ENCODE results near the gene PIWIL4.

DNA sequence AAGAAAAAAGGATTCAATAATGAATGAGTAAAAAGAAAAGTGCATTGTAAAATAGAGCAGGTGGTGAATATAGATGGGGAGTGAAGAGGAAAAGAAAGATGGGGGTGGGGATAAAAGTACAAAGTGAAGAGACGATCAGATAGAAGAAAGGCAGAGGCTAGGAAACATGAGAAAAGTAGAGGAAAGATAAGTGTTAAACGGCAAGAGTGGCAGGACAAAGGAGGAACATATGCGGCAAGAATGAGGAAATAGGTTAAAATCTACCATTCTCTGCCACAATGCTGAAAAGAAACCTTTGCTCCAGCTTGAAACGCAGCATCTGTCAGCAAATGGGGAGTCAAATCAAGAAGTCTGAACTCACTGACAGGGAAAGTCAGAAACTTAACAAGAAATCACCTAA is 16.7 kb upstream of the PIWIL4 start:
- no peak for TF ChIP-seq POLR2A (IDR thresholded peaks at IDR 0.05)
- TF ChIP-seq, protein P1, sequence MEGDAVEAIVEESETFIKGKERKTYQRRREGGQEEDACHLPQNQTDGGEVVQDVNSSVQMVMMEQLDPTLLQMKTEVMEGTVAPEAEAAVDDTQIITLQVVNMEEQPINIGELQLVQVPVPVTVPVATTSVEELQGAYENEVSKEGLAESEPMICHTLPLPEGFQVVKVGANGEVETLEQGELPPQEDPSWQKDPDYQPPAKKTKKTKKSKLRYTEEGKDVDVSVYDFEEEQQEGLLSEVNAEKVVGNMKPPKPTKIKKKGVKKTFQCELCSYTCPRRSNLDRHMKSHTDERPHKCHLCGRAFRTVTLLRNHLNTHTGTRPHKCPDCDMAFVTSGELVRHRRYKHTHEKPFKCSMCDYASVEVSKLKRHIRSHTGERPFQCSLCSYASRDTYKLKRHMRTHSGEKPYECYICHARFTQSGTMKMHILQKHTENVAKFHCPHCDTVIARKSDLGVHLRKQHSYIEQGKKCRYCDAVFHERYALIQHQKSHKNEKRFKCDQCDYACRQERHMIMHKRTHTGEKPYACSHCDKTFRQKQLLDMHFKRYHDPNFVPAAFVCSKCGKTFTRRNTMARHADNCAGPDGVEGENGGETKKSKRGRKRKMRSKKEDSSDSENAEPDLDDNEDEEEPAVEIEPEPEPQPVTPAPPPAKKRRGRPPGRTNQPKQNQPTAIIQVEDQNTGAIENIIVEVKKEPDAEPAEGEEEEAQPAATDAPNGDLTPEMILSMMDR (IDR thresholded peaks at IDR 0.05), result no peak

All from breast epithelium (tissue), 3 donors.